Measurements from ENCODE around the gene GABPB2.

Gene GABPB2

GRCh38 chr1:151133018-151133806 lies 62.7 kb downstream of the GABPB2 start:
- DNase-seq, result no peak

GRCh38 chr1:151134396-151134795 lies 63.8 kb downstream of the GABPB2 start:
- no peak for DNase-seq

- no peak for DNase-seq
These were observed 64.4 kb downstream of the GABPB2 start for GRCh38 chr1:151134991-151135390.

- no peak for DNase-seq
These were observed 65.1 kb downstream of the GABPB2 start for GRCh38 chr1:151135433-151136385.

GRCh38 chr1:151137789-151138188 lies 67.2 kb downstream of the GABPB2 start:
- no peak for DNase-seq

GRCh38 chr1:151142411-151143056 lies 72.0 kb downstream of the GABPB2 start:
- no peak for DNase-seq

- DNase-seq, result no peak
These were observed 72.5 kb downstream of the GABPB2 start for GRCh38 chr1:151143057-151143435.

- DNase-seq, result no peak
These were observed 73.4 kb downstream of the GABPB2 start for GRCh38 chr1:151143986-151144385.

GRCh38 chr1:151144474-151145303 lies 74.1 kb downstream of the GABPB2 start:
- DNase-seq, result no peak

- DNase-seq, result peak in 4 of 6 experiments; percentile 11 to 37 (median 16)
These were observed 74.9 kb downstream of the GABPB2 start for GRCh38 chr1:151145304-151146071.

- DNase-seq, result peak in 1 of 6 experiments; percentile 22
These were observed 75.5 kb downstream of the GABPB2 start for GRCh38 chr1:151146072-151146411.

- peak; percentile 54 to 85 (median 74) for DNase-seq
These were observed 76.0 kb downstream of the GABPB2 start, which contains the start of gene SEMA6C for GRCh38 chr1:151146412-151147131. SEMA6C (minus strand) TSS chr1:151146631; CDS start chr1:151142621, 4,010 bp downstream.

- peak in 1 of 6 experiments; percentile 34 for DNase-seq
These were observed 76.6 kb downstream of the GABPB2 start for GRCh38 chr1:151147132-151147503.

GRCh38 chr1:151147665-151148064 lies 77.1 kb downstream of the GABPB2 start:
- no peak for DNase-seq

- peak; percentile 45 to 78 (median 50) for DNase-seq
These were observed 85.9 kb downstream of the GABPB2 start, which contains the start of gene TNFAIP8L2 for GRCh38 chr1:151156515-151156819. TNFAIP8L2 (plus strand) TSS chr1:151156649; CDS start chr1:151158698, 2,049 bp downstream.

- DNase-seq, result peak; percentile 28 to 71 (median 60)
These were observed 86.5 kb downstream of the GABPB2 start for GRCh38 chr1:151157067-151157531.

GRCh38 chr1:151158326-151158725 lies 87.8 kb downstream of the GABPB2 start:
- peak in 2 of 6 experiments; percentile 14 to 26 for DNase-seq

- DNase-seq, result no peak
These were observed 88.2 kb downstream of the GABPB2 start for GRCh38 chr1:151158751-151159251.

GRCh38 chr1:151159373-151159772 lies 88.8 kb downstream of the GABPB2 start:
- no peak for DNase-seq

GRCh38 chr1:151164732-151165280 lies 94.2 kb downstream of the GABPB2 start:
- DNase-seq, result no peak

Data from stimulated activated naive CD4-positive, alpha-beta T cell (primary cell).